B cell (primary cell): Measurements from ENCODE around the gene VAV2. TPM values are rescaled to one million over a fixed set of nuclear protein-coding genes. Genes with fewer than 3 reads are reported as not detected.

Experiments used
- ATAC-seq: fragments of 200-7000 bp; cut with Tn5 transposase; one replicate; pipeline ENCODE4 v1.10.0; 2021; ENCODE audit warnings: low read depth, mild to moderate bottlenecking, moderate number of reproducible peaks, moderate library complexity
- CTCF ChIA-PET: fragments of 350-600 bp; sonication (Branson Sonifier 250); formaldehyde crosslinking; loops from one replicate; lab custom pipeline; 2021; ENCODE audit warnings: antibody characterized with exemption, inconsistent platforms; lab: Charles Lee
- POLR2A ChIA-PET: fragments of 350-600 bp; sonication (Branson Sonifier 250); formaldehyde crosslinking; loops from one replicate; lab custom pipeline; 2021; ENCODE audit warnings: antibody characterized with exemption; lab: Charles Lee
- DNase-seq: peaks from one replicate; pipeline ENCODE4 v3.0.0; 2013
- H2AFZ ChIP-seq: 2 replicates; pipeline ENCODE4 v1.6.1; 2012; ENCODE audit warnings: mild to moderate bottlenecking, low read depth, low read length; ENCODE audit not compliant: insufficient read depth, poor library complexity, severe bottlenecking
- H3K27ac ChIP-seq, 2 donors: 1 replicate in 1 of 2; 2 replicates in 1 of 2; pipeline ENCODE4 v1.5.1; 2012 to 2013; ENCODE audit warnings: low read length in 2 of 2, mild to moderate bottlenecking in 2 of 2, moderate library complexity in 1 of 2
- H3K27me3 ChIP-seq, 4 experiments: fragments of 200-600 bp in 1 of 4; sonication (generic) in 1 of 4; replicated peaks in 1 of 4; 1 replicate in 2 of 4; 2 replicates in 2 of 4; pipeline versions ENCODE4 v1.6.1 to v1.7.0; 2013 to 2016; ENCODE audit warnings: low read length in 3 of 4, mild to moderate bottlenecking in 2 of 4, mixed read lengths in 1 of 4, moderate library complexity in 1 of 4; ENCODE audit not compliant: insufficient read depth in 4 of 4, control insufficient read depth in 3 of 4; ENCODE audit errors: control extremely low read depth in 1 of 4
- H3K36me3 ChIP-seq, 2 experiments: replicated peaks in 1 of 2; 1 replicate in 1 of 2; 2 replicates in 1 of 2; pipeline versions ENCODE4 v1.6.1 to v1.7.1; 2013; ENCODE audit warnings: low read length in 1 of 2; ENCODE audit not compliant: insufficient read depth in 2 of 2, control insufficient read depth in 1 of 2; ENCODE audit errors: control extremely low read depth in 1 of 2, extremely low read depth in 1 of 2
- H3K4me1 ChIP-seq, 2 donors: fragments of 200-600 bp in 1 of 2; sonication (generic) in 1 of 2; 1 replicate in 1 of 2; 2 replicates in 1 of 2; pipeline versions ENCODE4 v1.5.1 to v1.6.1; 2013 to 2017; ENCODE audit warnings: low read length in 2 of 2; ENCODE audit not compliant: control insufficient read depth in 2 of 2, insufficient read depth in 2 of 2
- H3K4me2 ChIP-seq: replicated peaks from 2 replicates; pipeline ENCODE3; 2012; ENCODE audit warnings: mild to moderate bottlenecking, low read depth, low read length; ENCODE audit not compliant: poor library complexity, severe bottlenecking
- H3K4me3 ChIP-seq, 5 experiments: fragments of 200-600 bp in 1 of 5; sonication (generic) in 1 of 5; 1 replicate in 3 of 5; 2 replicates in 2 of 5; pipeline versions ENCODE4 v1.5.1 to v1.7.0; 2011 to 2016; ENCODE audit warnings: low read length in 4 of 5, mild to moderate bottlenecking in 4 of 5, low read depth in 2 of 5, control low read depth in 1 of 5, moderate library complexity in 1 of 5; ENCODE audit not compliant: insufficient read depth in 1 of 5; ENCODE audit errors: control extremely low read depth in 1 of 5, extremely low read depth in 1 of 5
- H3K79me2 ChIP-seq: fragments of 200-600 bp; sonication (generic); one replicate; pipeline ENCODE4 v1.6.0; 2016; ENCODE audit warnings: low read length; ENCODE audit not compliant: control insufficient read depth, insufficient read depth
- H3K9ac ChIP-seq: fragments of 200-600 bp; sonication (generic); 2 replicates; pipeline ENCODE4 v1.6.1; 2017; ENCODE audit warnings: mild to moderate bottlenecking, low read length, moderate library complexity
- H3K9me3 ChIP-seq, 3 donors: one replicate each; pipeline versions ENCODE4 v1.6.1 to v1.7.1; 2013; ENCODE audit warnings: low read length in 2 of 3; ENCODE audit not compliant: control insufficient read depth in 2 of 3, insufficient read depth in 1 of 3; ENCODE audit errors: control extremely low read depth in 1 of 3
- H4K20me1 ChIP-seq: 2 replicates; pipeline ENCODE4 v1.6.0; 2012; ENCODE audit warnings: mild to moderate bottlenecking, low read length; ENCODE audit not compliant: insufficient read depth, control insufficient read depth, poor library complexity, severe bottlenecking
- H3K27ac Mint-ChIP-seq: one replicate; pipeline ENCODE4 v1.8.0; 2021; ENCODE audit warnings: mixed read lengths
- H3K27me3 Mint-ChIP-seq: one replicate; pipeline ENCODE4 v1.8.0; 2021; ENCODE audit warnings: mixed read lengths
- H3K4me1 Mint-ChIP-seq: one replicate; pipeline ENCODE4 v1.8.0; 2021; ENCODE audit warnings: mixed read lengths
- H3K4me3 Mint-ChIP-seq: one replicate; pipeline ENCODE4 v1.8.0; 2021; ENCODE audit warnings: mixed read lengths
- H3K9me3 Mint-ChIP-seq: one replicate; pipeline ENCODE4 v1.8.0; 2022; ENCODE audit warnings: mixed read lengths; ENCODE audit not compliant: insufficient read depth
- EZH2 ChIP-seq: IDR thresholded peaks from 2 replicates; pipeline ENCODE4 v1.6.1; 2012; ENCODE audit warnings: borderline replicate concordance, low read depth, mild to moderate bottlenecking, moderate library complexity, low read length; ENCODE audit not compliant: insufficient read depth, poor library complexity, severe bottlenecking
- WGBS: methylation state at CpG from one replicate; pipeline ENCODE4 v1.1.5; 2013; ENCODE audit warnings: missing lambda C conversion rate; ENCODE audit not compliant: insufficient coverage; 5-methylcytosine and 5-hydroxymethylcytosine counted together
- intact Hi-C: fragments of 100-400 bp; cut with micrococcal nuclease; formaldehyde crosslinking; loops from one replicate; pipeline ENCODE4 v1.10.0; 2022
- polyA plus RNA-seq: library from polyadenylated mRNA; depleted of rRNA; stranded (reverse); fragments of >200 nt; gene quantifications from 2 replicates; pipeline ENCODE4 v1.2.3, GENCODE V29; 2012
- total RNA-seq, 2 donors: library from RNA; stranded (reverse); fragments of 120-200 nt in 1 of 2; gene quantifications; 1 replicate in 1 of 2; 2 replicates in 1 of 2; pipeline versions ENCODE4 v1.2.3 to v1.2.4, GENCODE V29; 2013 to 2022
- TF ChIP-seq, protein P1 (sequence below): fragments of 200-600 bp; IDR thresholded peaks from one replicate; pipeline ENCODE4 v1.8.0; 2022; ENCODE audit warnings: antibody characterized with exemption, mild to moderate bottlenecking

VAV2 gene
- total and polyA plus RNA-seq, 2 donors (not counting 1 experiment from before 2014, with no cell fraction given): 34.4 to 128 TPM

DNA sequence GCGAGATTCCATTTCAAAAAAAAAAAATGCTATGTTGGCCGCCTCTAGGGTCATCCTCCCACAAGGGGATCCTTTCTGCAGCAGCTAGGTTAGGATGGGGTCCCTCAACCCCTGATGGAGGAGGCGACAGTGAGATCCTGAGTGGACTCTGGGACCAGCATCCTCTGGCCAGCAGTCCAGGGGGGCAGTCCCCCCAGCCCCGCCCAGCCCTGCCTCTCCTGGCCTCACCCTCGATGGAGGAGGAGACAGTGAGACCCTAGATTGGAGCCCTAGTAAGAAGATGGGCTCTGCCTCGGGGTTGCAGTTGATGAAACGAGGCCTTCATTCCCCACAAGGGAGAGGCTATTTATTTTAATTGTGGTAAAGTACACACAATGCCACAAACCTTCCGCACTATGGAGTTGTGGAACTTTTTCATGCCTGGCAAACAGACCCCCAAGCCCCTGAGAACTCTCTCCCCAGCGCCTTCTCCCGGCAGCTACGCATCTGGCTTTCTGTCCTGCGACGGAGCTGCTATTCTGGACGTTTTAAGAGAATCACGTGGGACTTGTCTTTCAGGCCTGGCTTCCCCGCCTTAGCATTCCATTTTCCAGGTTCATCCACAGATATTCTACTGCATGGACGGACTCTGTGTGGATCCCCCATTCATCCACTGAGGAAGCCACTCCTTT is 15.8 kb downstream of the VAV2 start:
- H3K4me2 ChIP-seq: no peak overlapping the region
- H3K9me3 Mint-ChIP-seq: no peaks in the 10 kb centered on the region
- peaks cover 72 to 73% of the 10 kb centered on the region in 2 donors for H3K4me1 ChIP-seq
- DNase-seq (no peak), ATAC-seq (no peak)
- intact Hi-C loops: no loop called here
- H3K4me1 Mint-ChIP-seq: peaks cover 86% of the 10 kb centered on the region
- ChIA-PET CTCF (interaction anchor here (2.3 to 2.4 kb wide), 2 partner anchors 18 to 194 kb away, joined by 6 to 10 read pairs; no protein-coding TSS in a partner anchor), POLR2A (interaction anchor here (0.6 to 1.4 kb wide), 3 partner anchors 8 to 29 kb away, joined by 3 to 4 read pairs (median 4); no protein-coding TSS in a partner anchor)
- TF ChIP-seq EZH2: no peak
- TF ChIP-seq, protein P1, sequence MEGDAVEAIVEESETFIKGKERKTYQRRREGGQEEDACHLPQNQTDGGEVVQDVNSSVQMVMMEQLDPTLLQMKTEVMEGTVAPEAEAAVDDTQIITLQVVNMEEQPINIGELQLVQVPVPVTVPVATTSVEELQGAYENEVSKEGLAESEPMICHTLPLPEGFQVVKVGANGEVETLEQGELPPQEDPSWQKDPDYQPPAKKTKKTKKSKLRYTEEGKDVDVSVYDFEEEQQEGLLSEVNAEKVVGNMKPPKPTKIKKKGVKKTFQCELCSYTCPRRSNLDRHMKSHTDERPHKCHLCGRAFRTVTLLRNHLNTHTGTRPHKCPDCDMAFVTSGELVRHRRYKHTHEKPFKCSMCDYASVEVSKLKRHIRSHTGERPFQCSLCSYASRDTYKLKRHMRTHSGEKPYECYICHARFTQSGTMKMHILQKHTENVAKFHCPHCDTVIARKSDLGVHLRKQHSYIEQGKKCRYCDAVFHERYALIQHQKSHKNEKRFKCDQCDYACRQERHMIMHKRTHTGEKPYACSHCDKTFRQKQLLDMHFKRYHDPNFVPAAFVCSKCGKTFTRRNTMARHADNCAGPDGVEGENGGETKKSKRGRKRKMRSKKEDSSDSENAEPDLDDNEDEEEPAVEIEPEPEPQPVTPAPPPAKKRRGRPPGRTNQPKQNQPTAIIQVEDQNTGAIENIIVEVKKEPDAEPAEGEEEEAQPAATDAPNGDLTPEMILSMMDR: no peak
- H3K4me3 ChIP-seq: no peak overlapping the region
- H4K20me1 ChIP-seq: peaks cover 100% of the 10 kb centered on the region
- H3K9me3 ChIP-seq: peaks cover 0 to 8% (median 0%) of the 10 kb centered on the region in 3 donors
- H3K4me3 Mint-ChIP-seq: no peak overlapping the region
- no peaks in the 10 kb centered on the region for H3K27me3 Mint-ChIP-seq
- WGBS: 97% methylated on average over 13 of the region's 17 CpGs
- peaks cover 100% of the 10 kb centered on the region for H3K79me2 ChIP-seq
- H3K27me3 ChIP-seq: no peaks in the 10 kb centered on the region
- H2AFZ ChIP-seq: no peak overlapping the region
- H3K9ac ChIP-seq: no peak overlapping the region
- peaks cover 0 to 3% of the 10 kb centered on the region in 2 experiments for H3K36me3 ChIP-seq
- no peak overlapping the region for H3K27ac Mint-ChIP-seq
- H3K27ac ChIP-seq: peak overlapping the region in 1 of 2 donors; percentile 7

DNA sequence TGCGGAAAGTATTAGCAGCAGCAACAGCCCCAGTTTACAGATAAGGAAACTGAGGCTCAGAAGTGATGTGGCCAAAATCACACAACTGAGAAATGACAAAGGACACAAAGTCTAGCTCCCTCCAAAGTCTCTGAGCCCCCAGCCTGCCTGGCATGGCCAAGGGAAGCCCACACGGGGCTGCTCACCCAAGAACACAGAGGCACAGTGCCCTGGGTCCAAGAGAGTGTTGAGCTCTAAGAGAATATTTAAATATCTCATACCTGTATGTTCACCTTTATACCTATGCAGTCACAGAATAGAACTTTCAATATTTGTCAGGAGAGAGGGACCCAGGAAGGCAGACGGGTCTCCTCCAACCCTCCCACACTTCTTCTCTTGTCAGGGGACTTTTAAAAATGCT is 16.6 kb downstream of the VAV2 start:
- H3K4me2 ChIP-seq: peak overlapping the region; percentile 64
- H3K36me3 ChIP-seq: peaks cover 0 to 3% of the 10 kb centered on the region in 2 experiments
- POLR2A ChIA-PET: no interaction called here
- Mint-ChIP-seq H3K9me3 (no peaks in the 10 kb centered on the region), H3K27me3 (no peaks in the 10 kb centered on the region), H3K4me3 (peak overlapping the region; percentile 53), H3K27ac (peak overlapping the region; percentile 76), H3K4me1 (peaks cover 86% of the 10 kb centered on the region)
- TF ChIP-seq, protein P1: no peak
- no peak for TF ChIP-seq EZH2
- ATAC-seq: no peak
- peaks cover 0 to 8% (median 0%) of the 10 kb centered on the region in 3 donors for H3K9me3 ChIP-seq
- DNase-seq: no peak
- H3K4me3 ChIP-seq: no peak overlapping the region
- CTCF ChIA-PET: interaction anchor here (2.3 to 2.4 kb wide), 2 partner anchors 18 to 193 kb away, joined by 6 to 10 read pairs; no protein-coding TSS in a partner anchor
- WGBS: 100% methylated on average over 1 of the region's 3 CpGs
- H3K79me2 ChIP-seq: peaks cover 99% of the 10 kb centered on the region
- H3K27ac ChIP-seq: peak overlapping the region in 1 of 2 donors; percentile 70
- no peaks in the 10 kb centered on the region for H3K27me3 ChIP-seq
- intact Hi-C loops: no loop called here
- H3K4me1 ChIP-seq: peaks cover 70 to 73% of the 10 kb centered on the region in 2 donors
- H3K9ac ChIP-seq: no peak overlapping the region
- peaks cover 100% of the 10 kb centered on the region for H4K20me1 ChIP-seq
- H2AFZ ChIP-seq: no peak overlapping the region
